HG02759 (cell line): ENCODE measurements around the gene DNAJC1.
A peak's percentile ranks its signal among the peaks of the same experiment; 100 is the strongest.

Source experiments
- ATAC-seq: cut with Tn5 transposase; IDR thresholded peaks from one replicate; pipeline ENCODE4 v1.9.1; 2021; ENCODE audit warnings: mild to moderate bottlenecking, moderate library complexity; ENCODE audit not compliant: unreplicated experiment

Gene DNAJC1

GRCh38 chr10:22010539-22010938, 7.0 kb upstream of the DNAJC1 start:
- ATAC-seq: no peak

- no peak for ATAC-seq
Observed at GRCh38 chr10:22006379-22006884, 2.9 kb upstream of the DNAJC1 start.

- no peak for ATAC-seq
Observed at GRCh38 chr10:22005763-22006162, 2.2 kb upstream of the DNAJC1 start.

- no peak for ATAC-seq
Observed at GRCh38 chr10:22003964-22004281, 393 bp upstream of the DNAJC1 start.

- ATAC-seq: peak; percentile 14
Observed at GRCh38 chr10:22002591-22003176, 846 bp downstream of the DNAJC1 start.

GRCh38 chr10:21995557-21995956, 8.0 kb downstream of the DNAJC1 start:
- no peak for ATAC-seq

GRCh38 chr10:21993360-21994001, 10.0 kb downstream of the DNAJC1 start:
- ATAC-seq: no peak

- ATAC-seq: no peak
Observed at GRCh38 chr10:21991785-21992184, 11.7 kb downstream of the DNAJC1 start.

- ATAC-seq: no peak
Observed at GRCh38 chr10:21990449-21990848, 13.1 kb downstream of the DNAJC1 start.

GRCh38 chr10:21989453-21990154, 13.9 kb downstream of the DNAJC1 start:
- peak; percentile 83 for ATAC-seq

GRCh38 chr10:21985541-21985940, 18.0 kb downstream of the DNAJC1 start:
- ATAC-seq: no peak

GRCh38 chr10:21981118-21981517, 22.4 kb downstream of the DNAJC1 start:
- no peak for ATAC-seq

GRCh38 chr10:21980691-21981090, 22.8 kb downstream of the DNAJC1 start:
- ATAC-seq: no peak

- no peak for ATAC-seq
Observed at GRCh38 chr10:21978191-21978862, 25.2 kb downstream of the DNAJC1 start.

- no peak for ATAC-seq
Observed at GRCh38 chr10:21976739-21977138, 26.8 kb downstream of the DNAJC1 start.

GRCh38 chr10:21976280-21976679, 27.2 kb downstream of the DNAJC1 start:
- no peak for ATAC-seq

GRCh38 chr10:21975378-21975990, 28.0 kb downstream of the DNAJC1 start:
- ATAC-seq: no peak

- ATAC-seq: no peak
Observed at GRCh38 chr10:21972584-21972983, 30.9 kb downstream of the DNAJC1 start.

GRCh38 chr10:21969326-21970287, 33.9 kb downstream of the DNAJC1 start:
- ATAC-seq: no peak
